ENCODE measurements around the gene FAM167B. TPM values are rescaled to one million over a fixed set of nuclear protein-coding genes. Genes with fewer than 3 reads are reported as not detected.
"Not testable (repeated sequence)": the region's sequence is repeated elsewhere in the genome, so short reads cannot be mapped to it uniquely, and the experiment has no call there.

FAM167B gene
- total RNA-seq, 1 experiment from 2014 or later, result not detected

DNA sequence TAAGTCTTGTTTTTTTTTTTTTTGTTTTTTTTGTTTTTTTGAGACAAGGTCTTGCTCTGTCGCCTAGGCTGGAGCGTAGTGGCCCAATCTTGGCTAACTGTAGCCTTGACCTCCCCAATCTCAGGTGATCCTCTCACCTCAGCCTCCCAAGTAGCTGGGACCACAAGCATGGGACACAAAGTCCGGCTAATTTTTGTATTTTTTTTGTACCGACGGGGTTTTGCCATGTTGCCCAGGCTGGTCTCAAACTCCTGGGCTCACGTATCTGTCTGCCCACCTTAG is 10.1 kb downstream of the FAM167B start:
- DNase-seq (ENCODE audit: low read depth), result no peak

DNA sequence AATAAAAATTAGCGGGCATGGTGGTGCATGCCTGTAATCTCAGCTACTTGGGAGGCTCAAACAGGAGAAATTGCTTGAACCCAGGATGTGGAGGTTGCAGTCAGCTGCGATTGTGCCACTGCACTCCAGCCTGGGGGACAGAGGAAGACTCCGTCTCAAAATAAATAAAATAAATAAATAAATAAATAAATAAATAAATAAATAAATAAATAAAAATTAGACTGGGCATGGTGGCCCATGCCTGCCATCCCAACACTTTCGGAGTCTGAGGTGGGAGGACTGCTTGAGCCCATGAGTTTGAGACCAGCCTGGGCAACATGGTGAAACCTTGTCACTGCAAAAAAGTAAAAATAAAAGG is 16.2 kb downstream of the FAM167B start:
- DNase-seq (ENCODE audit: low read depth), result not testable (repeated sequence)

- no peak for DNase-seq (ENCODE audit: low read depth)
These were observed 16.7 kb downstream of the FAM167B start for GRCh38 chr1:32263744-32264143.

- no peak for DNase-seq (ENCODE audit: low read depth)
These were observed 18.8 kb downstream of the FAM167B start for GRCh38 chr1:32265846-32266245.

DNA sequence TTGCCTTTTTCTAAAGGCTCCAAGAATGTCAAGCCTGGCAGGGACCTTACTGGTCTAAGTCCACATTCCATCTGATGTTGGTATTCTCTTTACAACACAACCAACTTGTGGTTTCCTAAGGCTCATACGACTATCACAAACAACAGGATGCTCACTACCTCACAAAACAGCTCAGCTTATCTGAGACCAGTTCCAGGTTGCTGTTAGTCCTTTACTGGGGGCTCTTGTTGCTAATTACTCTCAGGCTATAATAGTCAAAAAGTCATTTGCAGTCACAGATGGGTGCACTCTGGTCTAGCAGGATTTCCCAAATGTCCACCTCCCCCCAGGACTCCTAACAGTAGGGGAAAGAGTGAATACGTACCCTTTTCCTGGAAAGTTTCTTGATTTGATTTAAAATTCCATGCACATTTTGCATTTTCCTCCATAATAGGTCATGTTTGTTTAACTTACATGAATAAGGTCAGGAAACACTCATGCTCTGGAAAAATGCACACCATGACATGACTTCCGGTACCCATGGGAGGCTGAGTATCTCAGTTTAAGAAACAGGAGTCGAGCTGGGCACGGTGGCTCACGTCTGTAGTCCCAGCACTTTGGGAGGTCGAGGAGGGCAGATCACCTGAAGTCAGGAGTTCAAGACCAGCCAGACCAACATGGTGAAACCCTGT is 20.0 kb downstream of the FAM167B start:
- DNase-seq (ENCODE audit: low read depth), result peak; percentile 56

DNA sequence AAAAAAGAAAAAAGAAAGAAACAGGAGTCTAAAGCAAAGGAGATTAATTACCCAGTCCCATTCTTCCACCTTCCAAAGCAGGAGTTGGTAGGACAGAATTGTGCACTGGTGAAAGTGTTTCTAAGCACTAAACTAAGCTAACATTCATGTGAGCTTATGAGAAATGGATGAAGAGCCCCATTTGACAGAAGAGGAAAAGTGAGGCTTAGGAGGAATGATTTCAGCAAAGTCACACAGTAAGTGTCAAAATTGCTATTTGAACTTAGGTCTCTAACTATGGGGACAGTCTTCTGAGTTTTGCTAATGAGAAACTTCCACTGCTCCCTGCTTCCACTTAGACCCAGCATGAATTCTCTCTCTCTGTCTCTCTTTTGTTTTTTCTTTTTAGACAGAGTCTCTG is 22.7 kb downstream of the FAM167B start:
- DNase-seq (ENCODE audit: low read depth), result no peak

- DNase-seq (ENCODE audit: low read depth), result no peak
These were observed 25.8 kb downstream of the FAM167B start for GRCh38 chr1:32272557-32273390.

- DNase-seq (ENCODE audit: low read depth), result peak; percentile 86
These were observed 26.6 kb downstream of the FAM167B start for GRCh38 chr1:32273391-32274208.

DNA sequence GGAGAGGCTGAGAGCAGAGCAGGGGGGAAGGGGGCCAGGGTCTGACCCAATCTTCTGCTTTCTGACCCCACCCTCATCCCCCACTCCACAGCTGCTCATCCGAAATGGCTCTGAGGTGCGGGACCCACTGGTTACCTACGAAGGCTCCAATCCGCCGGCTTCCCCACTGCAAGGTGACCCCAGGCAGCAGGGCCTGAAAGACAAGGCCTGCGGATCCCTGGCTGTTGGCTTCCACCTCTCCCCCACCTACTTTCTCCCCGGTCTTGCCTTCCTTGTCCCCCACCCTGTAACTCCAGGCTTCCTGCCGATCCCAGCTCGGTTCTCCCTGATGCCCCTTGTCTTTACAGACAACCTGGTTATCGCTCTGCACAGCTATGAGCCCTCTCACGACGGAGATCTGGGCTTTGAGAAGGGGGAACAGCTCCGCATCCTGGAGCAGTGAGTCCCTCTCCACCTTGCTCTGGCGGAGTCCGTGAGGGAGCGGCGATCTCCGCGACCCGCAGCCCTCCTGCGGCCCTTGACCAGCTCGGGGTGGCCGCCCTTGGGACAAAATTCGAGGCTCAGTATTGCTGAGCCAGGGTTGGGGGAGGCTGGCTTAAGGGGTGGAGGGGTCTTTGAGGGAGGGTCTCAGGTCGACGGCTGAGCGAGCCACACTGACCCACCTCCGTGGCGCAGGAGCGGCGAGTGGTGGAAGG is 27.8 kb downstream of the FAM167B start:
- no peak for DNase-seq (ENCODE audit: low read depth)

DNA sequence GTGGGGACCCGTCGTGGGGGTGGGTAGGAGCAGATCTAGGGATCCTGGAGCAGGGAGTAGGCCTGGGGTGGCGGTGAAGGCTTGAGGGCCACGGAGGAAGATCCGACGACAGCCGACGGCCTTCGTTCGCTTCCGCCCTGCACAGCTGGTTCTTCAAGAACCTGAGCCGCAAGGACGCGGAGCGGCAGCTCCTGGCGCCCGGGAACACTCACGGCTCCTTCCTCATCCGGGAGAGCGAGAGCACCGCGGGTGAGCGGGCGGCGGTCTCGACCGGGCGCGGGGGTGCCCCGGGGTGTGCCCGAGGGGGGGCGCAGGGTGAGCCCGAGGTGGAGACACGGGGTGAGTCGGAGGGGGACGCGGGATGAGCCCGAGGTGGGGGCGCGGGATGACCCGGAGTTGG is 28.4 kb downstream of the FAM167B start:
- no peak for DNase-seq (ENCODE audit: low read depth)

- no peak for DNase-seq (ENCODE audit: low read depth)
These were observed 29.2 kb downstream of the FAM167B start for GRCh38 chr1:32276032-32276782.

DNA sequence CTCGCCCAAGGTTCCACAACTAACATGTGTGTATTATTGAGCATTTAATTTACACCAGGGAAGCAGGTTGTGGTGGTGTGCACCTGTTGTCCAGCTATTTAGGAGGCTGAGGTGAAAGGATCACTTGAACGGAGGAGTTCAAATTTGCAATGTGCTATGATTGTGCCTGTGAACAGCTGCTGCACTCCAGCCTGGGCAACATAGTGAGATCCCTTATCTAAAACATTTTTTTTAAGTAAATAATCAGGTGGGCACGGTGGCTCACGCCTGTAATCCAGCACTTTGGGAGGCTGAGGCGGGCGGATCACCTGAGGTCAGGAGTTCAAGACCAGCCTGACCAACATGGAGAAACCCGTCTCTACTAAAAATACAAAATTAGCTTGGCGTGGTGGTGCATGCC is 37.8 kb downstream of the FAM167B start:
- not testable (repeated sequence) for DNase-seq (ENCODE audit: low read depth)

- DNase-seq (ENCODE audit: low read depth), result no peak
These were observed 38.6 kb downstream of the FAM167B start for GRCh38 chr1:32285658-32286057.

GRCh38 chr1:32286763-32287162 is 39.7 kb downstream of the FAM167B start:
- no peak for DNase-seq (ENCODE audit: low read depth)

DNA sequence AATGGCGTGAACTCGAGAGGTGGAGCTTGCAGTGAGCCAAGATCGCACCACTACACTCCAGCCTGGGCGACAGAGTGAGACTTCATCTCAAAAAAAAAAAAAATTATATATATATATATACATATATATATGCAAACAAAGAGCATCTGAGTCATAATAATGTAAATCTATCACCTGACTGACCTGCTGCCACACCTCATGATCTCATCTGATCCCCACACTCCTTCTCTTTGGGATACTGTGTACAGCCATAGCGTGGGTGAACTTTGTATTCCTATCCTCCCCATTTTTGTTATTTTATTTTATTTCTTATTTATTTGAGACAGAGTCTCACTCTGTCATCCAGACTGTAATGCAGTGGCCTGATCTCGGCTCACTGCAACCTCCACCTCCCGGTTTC is 42.2 kb downstream of the FAM167B start:
- DNase-seq (ENCODE audit: low read depth), result no peak

DNA sequence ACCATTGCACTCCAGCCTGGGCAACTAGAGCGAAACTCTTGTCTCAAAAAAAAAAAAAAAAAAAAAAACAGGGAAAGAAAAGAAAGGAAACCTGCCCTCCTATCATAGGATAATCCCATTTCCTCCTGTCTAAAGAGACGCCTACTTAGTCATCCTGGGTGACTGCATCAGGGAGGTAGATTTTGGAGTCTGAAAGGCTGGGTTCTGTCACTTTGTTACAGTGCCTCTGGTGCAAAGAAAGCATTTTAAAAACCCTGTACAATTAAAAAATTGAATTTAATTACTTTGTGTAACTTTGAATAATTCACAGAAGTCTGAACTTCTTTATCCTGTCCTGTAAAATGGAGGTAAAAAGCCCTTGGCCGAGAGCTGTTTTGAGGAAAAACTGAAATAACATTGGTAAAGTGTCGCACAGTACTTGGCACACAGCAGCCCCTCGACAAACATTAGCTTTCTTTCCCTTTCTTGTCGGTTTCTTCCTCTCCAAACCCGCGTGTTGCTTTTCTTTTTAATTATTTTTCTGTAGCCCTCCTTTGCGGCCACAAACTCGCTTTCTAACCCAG is 44.2 kb downstream of the FAM167B start:
- peak; percentile 76 for DNase-seq (ENCODE audit: low read depth)

DNA sequence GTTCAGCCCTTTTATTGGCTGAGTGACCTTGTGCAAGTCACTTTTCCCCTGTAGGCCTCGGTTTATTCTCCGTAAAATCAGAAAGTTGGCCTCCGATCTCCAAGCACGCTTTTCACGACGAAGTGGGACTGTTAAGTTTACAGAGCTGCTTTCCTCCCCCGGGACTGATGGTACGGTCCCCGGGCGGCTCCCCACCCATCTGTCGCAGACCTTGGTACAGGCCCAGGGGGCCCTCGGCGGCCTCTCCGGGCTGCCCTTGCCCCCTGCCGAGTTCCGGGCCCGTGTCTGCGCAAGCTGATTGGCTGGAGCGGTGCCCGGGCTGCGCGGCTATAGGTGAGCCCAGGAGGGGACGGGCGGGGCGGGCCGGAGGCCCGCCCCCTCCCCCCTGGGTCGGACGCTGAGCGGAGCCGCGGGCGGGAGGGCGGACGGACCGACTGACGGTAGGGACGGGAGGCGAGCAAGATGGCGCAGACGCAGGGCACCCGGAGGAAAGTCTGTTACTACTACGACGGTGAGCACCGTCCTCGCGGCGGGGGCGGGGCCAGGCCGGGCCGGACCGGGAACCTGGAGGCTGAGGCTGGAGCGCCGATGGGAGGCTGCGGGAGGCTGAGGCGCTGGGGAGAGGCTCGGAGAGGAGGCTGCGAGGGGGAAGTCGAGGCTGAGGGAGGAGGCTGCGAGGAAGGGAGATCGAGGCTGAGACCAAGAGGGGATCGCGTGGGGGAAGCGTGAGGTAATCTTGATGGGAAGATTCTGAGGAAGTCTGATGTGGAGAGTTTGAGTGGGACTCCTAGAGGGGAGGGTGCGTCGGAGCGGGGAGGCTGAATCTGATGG is 44.9 kb downstream of the FAM167B start, which contains the start of gene HDAC1:
HDAC1 (plus strand) TSS at position 376 of the 831 bp plus-strand sequence; CDS start at position 463, 87 bp downstream.
- peak; percentile 98 for DNase-seq (ENCODE audit: low read depth)

- not testable (repeated sequence) for DNase-seq (ENCODE audit: low read depth)
These were observed 51.2 kb downstream of the FAM167B start for GRCh38 chr1:32298211-32298610.
